ENCODE data around the gene GPC6.

GPC6 gene

GRCh38 chr13:93496985-93497673 lies 270.5 kb downstream of the GPC6 start:
- no peak for DNase-seq (ENCODE audit: low read depth in 4 of 4, low spot score in 1 of 4)

GRCh38 chr13:93499991-93500390 lies 273.4 kb downstream of the GPC6 start:
- DNase-seq (ENCODE audit: low read depth in 4 of 4, low spot score in 1 of 4), result no peak

GRCh38 chr13:93502071-93502470 lies 275.5 kb downstream of the GPC6 start:
- DNase-seq (ENCODE audit: low read depth in 4 of 4, low spot score in 1 of 4), result no peak

GRCh38 chr13:93502987-93503615 lies 276.5 kb downstream of the GPC6 start:
- no peak for DNase-seq (ENCODE audit: low read depth in 4 of 4, low spot score in 1 of 4)

- no peak for DNase-seq (ENCODE audit: low read depth in 4 of 4, low spot score in 1 of 4)
Measured at GRCh38 chr13:93505104-93505952, 278.7 kb downstream of the GPC6 start.

GRCh38 chr13:93511011-93511410 lies 284.4 kb downstream of the GPC6 start:
- DNase-seq (ENCODE audit: low read depth in 4 of 4, low spot score in 1 of 4), result no peak

GRCh38 chr13:93515267-93515666 lies 288.7 kb downstream of the GPC6 start:
- no peak for DNase-seq (ENCODE audit: low read depth in 4 of 4, low spot score in 1 of 4)

- no peak for DNase-seq (ENCODE audit: low read depth in 4 of 4, low spot score in 1 of 4)
Measured at GRCh38 chr13:93517658-93518057, 291.1 kb downstream of the GPC6 start.

GRCh38 chr13:93521307-93521706 lies 294.7 kb downstream of the GPC6 start:
- no peak for DNase-seq (ENCODE audit: low read depth in 4 of 4, low spot score in 1 of 4)

GRCh38 chr13:93522501-93522900 lies 295.9 kb downstream of the GPC6 start:
- no peak for DNase-seq (ENCODE audit: low read depth in 4 of 4, low spot score in 1 of 4)

- DNase-seq (ENCODE audit: low read depth in 4 of 4, low spot score in 1 of 4), result no peak
Measured at GRCh38 chr13:93525087-93525486, 298.5 kb downstream of the GPC6 start.

- DNase-seq (ENCODE audit: low read depth in 4 of 4, low spot score in 1 of 4), result no peak
Measured at GRCh38 chr13:93527748-93528297, 301.2 kb downstream of the GPC6 start.

GRCh38 chr13:93529961-93530360 lies 303.4 kb downstream of the GPC6 start:
- DNase-seq (ENCODE audit: low read depth in 4 of 4, low spot score in 1 of 4), result no peak

GRCh38 chr13:93534181-93534700 lies 307.6 kb downstream of the GPC6 start:
- DNase-seq (ENCODE audit: low read depth in 4 of 4, low spot score in 1 of 4), result no peak

- DNase-seq (ENCODE audit: low read depth in 4 of 4, low spot score in 1 of 4), result no peak
Measured at GRCh38 chr13:93535251-93535650, 308.6 kb downstream of the GPC6 start.

GRCh38 chr13:93539914-93540313 lies 313.3 kb downstream of the GPC6 start:
- no peak for DNase-seq (ENCODE audit: low read depth in 4 of 4, low spot score in 1 of 4)

GRCh38 chr13:93547886-93548285 lies 321.3 kb downstream of the GPC6 start:
- no peak for DNase-seq (ENCODE audit: low read depth in 4 of 4, low spot score in 1 of 4)

GRCh38 chr13:93549326-93550005 lies 322.9 kb downstream of the GPC6 start:
- no peak for DNase-seq (ENCODE audit: low read depth in 4 of 4, low spot score in 1 of 4)

GRCh38 chr13:93550236-93550635 lies 323.6 kb downstream of the GPC6 start:
- DNase-seq (ENCODE audit: low read depth in 4 of 4, low spot score in 1 of 4), result no peak

GRCh38 chr13:93552596-93552995 lies 326.0 kb downstream of the GPC6 start:
- DNase-seq (ENCODE audit: low read depth in 4 of 4, low spot score in 1 of 4), result no peak

GRCh38 chr13:93554514-93554913 lies 327.9 kb downstream of the GPC6 start:
- DNase-seq (ENCODE audit: low read depth in 4 of 4, low spot score in 1 of 4), result no peak
